GM21367 (cell line): ENCODE results near the gene PHEX.

Experiments
- ATAC-seq: cut with Tn5 transposase; IDR thresholded peaks from one replicate; pipeline ENCODE4 v1.9.1; 2021; ENCODE audit not compliant: unreplicated experiment

Gene PHEX

GRCh38 chrX:22097012-22097694 lies 65.0 kb downstream of the PHEX start:
- no peak for ATAC-seq

GRCh38 chrX:22105231-22105630 lies 73.1 kb downstream of the PHEX start:
- ATAC-seq = no peak

GRCh38 chrX:22105971-22106370 lies 73.8 kb downstream of the PHEX start:
- no peak for ATAC-seq

GRCh38 chrX:22109442-22109841 lies 77.3 kb downstream of the PHEX start:
- no peak for ATAC-seq

GRCh38 chrX:22110729-22111494 lies 78.8 kb downstream of the PHEX start:
- no peak for ATAC-seq

GRCh38 chrX:22116605-22117546 lies 84.8 kb downstream of the PHEX start:
- no peak for ATAC-seq

GRCh38 chrX:22117633-22118032 lies 85.5 kb downstream of the PHEX start:
- ATAC-seq = no peak

GRCh38 chrX:22118161-22118830 lies 86.2 kb downstream of the PHEX start:
- ATAC-seq = no peak

GRCh38 chrX:22121161-22121560 lies 89.0 kb downstream of the PHEX start:
- no peak for ATAC-seq

GRCh38 chrX:22122510-22122909 lies 90.4 kb downstream of the PHEX start:
- ATAC-seq = no peak

- ATAC-seq = no peak
Measured at GRCh38 chrX:22124098-22124497, 92.0 kb downstream of the PHEX start.

- no peak for ATAC-seq
Measured at GRCh38 chrX:22125481-22125880, 93.4 kb downstream of the PHEX start.

- no peak for ATAC-seq
Measured at GRCh38 chrX:22126327-22126726, 94.2 kb downstream of the PHEX start.

- no peak for ATAC-seq
Measured at GRCh38 chrX:22128961-22129360, 96.8 kb downstream of the PHEX start.

- no peak for ATAC-seq
Measured at GRCh38 chrX:22134681-22135080, 102.6 kb downstream of the PHEX start.

GRCh38 chrX:22135171-22135711 lies 103.1 kb downstream of the PHEX start:
- ATAC-seq = no peak

- no peak for ATAC-seq
Measured at GRCh38 chrX:22135994-22136684, 104.0 kb downstream of the PHEX start.

GRCh38 chrX:22136711-22137110 lies 104.6 kb downstream of the PHEX start:
- ATAC-seq = no peak

GRCh38 chrX:22139822-22140221 lies 107.7 kb downstream of the PHEX start:
- ATAC-seq = no peak
